Testis (tissue), 3 donors: ENCODE measurements around the gene FBXW5. TPM values are rescaled to one million over a fixed set of nuclear protein-coding genes. Genes with fewer than 3 reads are reported as not detected.

ENCODE experiments used
- DNase-seq: peaks from one replicate; pipeline ENCODE4 v3.0.0-alpha.2; 2019
- H3K27ac ChIP-seq, 2 donors: fragments of 200-600 bp; sonication (generic); one replicate each; pipeline ENCODE4 v1.5.1; 2019
- H3K27me3 ChIP-seq: fragments of 200-600 bp; sonication (generic); one replicate; pipeline ENCODE4 v1.5.1; 2019
- H3K36me3 ChIP-seq: fragments of 200-600 bp; sonication (generic); one replicate; pipeline ENCODE4 v1.5.1; 2017; ENCODE audit warnings: low read depth; ENCODE audit errors: missing control alignments
- H3K4me1 ChIP-seq: fragments of 200-600 bp; sonication (generic); one replicate; pipeline ENCODE4 v1.5.1; 2019
- H3K4me3 ChIP-seq, 2 donors: fragments of 200-600 bp; sonication (generic); one replicate each; pipeline ENCODE4 v1.5.1; 2017 to 2019
- H3K9me3 ChIP-seq: fragments of 200-600 bp; sonication (generic); one replicate; pipeline ENCODE4 v1.5.1; 2017
- CTCF ChIP-seq, 3 experiments: fragments of 450-650 bp in 2 of 3; fragments of 200-600 bp in 1 of 3; sonication (generic) in 1 of 3; IDR thresholded peaks; one replicate each; pipeline ENCODE4 v1.5.1; 2016 to 2019; ENCODE audit warnings: antibody characterized with exemption in 3 of 3, mild to moderate bottlenecking in 2 of 3, moderate library complexity in 1 of 3
- POLR2A ChIP-seq: fragments of 450-650 bp; IDR thresholded peaks from one replicate; pipeline ENCODE4 v1.6.1; 2017; ENCODE audit warnings: antibody characterized with exemption, mild to moderate bottlenecking, moderate library complexity
- WGBS, 2 donors: methylation state at CpG; one replicate each; pipeline ENCODE4 v1.1.5; 2018; 5-methylcytosine and 5-hydroxymethylcytosine counted together
- intact Hi-C: fragments of 100-400 bp; cut with DNase I; formaldehyde crosslinking; loops from one replicate; pipeline ENCODE4 v1.15.1; 2023; ENCODE audit warnings: low total_unique reads
- polyA plus RNA-seq: library from polyadenylated mRNA; stranded (reverse); fragments of 350-450 nt; fragmentation: Illumina TruSeq; extraction: RNeasy Lipid Tissue Mini Kit (QIAGEN cat#74804); gene quantifications from one replicate; pipeline ENCODE4 v1.2.3, GENCODE V29; 2014; ENCODE audit warnings: low read depth, low replicate concordance; ENCODE audit not compliant: insufficient read depth
- total RNA-seq, 2 donors: library from RNA; depleted of rRNA; stranded (reverse); fragments of >200 nt; gene quantifications; one replicate each; pipeline ENCODE4 v1.2.3, GENCODE V29; 2016

FBXW5 gene
- total and polyA plus RNA-seq, 3 donors from 2014 or later, result 452 to 749 (median 509) TPM

DNA sequence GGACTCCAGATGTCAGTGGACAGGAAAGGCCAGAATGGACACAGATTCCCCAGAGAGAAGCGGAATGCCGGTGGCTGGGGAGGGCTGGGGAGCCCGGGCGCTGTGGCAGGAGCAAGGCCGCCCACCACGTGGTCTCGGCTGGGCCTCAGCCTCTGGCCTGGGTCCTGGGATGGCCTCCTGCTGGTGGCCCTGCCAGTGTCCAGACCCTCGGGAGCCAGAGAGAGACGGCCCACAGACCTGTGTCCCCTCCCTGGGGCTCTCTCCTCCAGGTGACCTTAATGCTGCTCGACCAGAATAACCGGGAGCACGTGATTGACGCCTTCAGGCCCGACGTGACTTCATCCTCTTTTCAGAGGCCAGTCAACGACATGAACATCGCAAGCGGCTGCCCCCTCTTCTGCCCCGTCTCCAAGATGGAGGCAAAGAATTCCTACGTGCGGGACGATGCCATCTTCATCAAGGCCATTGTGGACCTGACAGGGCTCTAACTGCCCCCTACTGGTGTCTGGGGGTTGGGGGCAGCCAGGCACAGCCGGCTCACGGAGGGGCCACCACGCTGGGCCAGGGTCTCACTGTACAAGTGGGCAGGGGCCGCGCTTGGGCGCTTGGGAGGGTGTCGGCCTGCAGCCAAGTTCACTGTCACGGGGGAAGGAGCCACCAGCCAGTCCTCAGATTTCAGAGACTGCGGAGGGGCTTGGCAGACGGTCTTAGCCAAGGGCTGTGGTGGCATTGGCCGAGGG, 19.0 kb downstream of the FBXW5 start:
- no peak for DNase-seq
- WGBS, 2 donors, result 87 to 88% methylated on average over 13 to 33 of the region's 33 CpGs
- Histone ChIP-seq H3K9me3 (no peaks in the 10 kb centered on the region), H3K36me3 (no peaks in the 10 kb centered on the region), H3K4me3 (no peak overlapping the region), H3K27me3 (no peaks in the 10 kb centered on the region), H3K27ac (no peak overlapping the region), H3K4me1 (peaks cover 15% of the 10 kb centered on the region)
- intact Hi-C loops, result no loop called here
- no peak for TF ChIP-seq CTCF (IDR thresholded peaks at IDR 0.05)
- no peak for TF ChIP-seq POLR2A

GRCh38 chr9:136923881-136924280, 20.7 kb downstream of the FBXW5 start:
- Histone ChIP-seq H3K27ac (no peak overlapping the region), H3K36me3 (no peaks in the 10 kb centered on the region), H3K9me3 (no peaks in the 10 kb centered on the region), H3K27me3 (no peaks in the 10 kb centered on the region), H3K4me1 (peaks cover 15% of the 10 kb centered on the region), H3K4me3 (no peak overlapping the region)
- TF ChIP-seq POLR2A (no peak), CTCF (IDR thresholded peaks at IDR 0.05) (no peak)
- intact Hi-C loops, result no loop called here
- no peak for DNase-seq
- 94 to 95% methylated on average over 5 to 19 of the region's 19 CpGs for WGBS, 2 donors

DNA sequence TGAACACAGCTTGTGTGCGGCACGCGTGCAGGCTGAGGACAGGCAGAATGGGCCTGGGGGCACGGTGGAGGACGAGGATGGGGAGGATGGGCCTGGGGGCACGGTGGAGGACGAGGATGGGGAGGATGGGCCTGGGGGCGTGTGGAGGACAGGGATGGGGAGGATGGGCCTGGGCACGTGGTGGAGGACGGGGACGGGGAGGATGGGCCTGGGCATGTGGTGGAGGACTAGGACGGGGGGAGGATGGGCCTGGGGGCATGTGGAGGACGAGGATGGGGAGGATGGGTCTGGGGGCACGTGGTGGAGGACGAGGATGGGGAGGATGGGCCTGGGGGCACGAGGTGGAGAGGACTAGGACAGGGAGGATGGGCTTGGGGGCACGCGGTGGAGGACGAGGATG, 22.0 kb downstream of the FBXW5 start:
- H3K27ac ChIP-seq, result no peak overlapping the region
- TF ChIP-seq POLR2A (no peak), CTCF (IDR thresholded peaks at IDR 0.05) (no peak)
- H3K36me3 ChIP-seq, result no peaks in the 10 kb centered on the region
- no peaks in the 10 kb centered on the region for H3K9me3 ChIP-seq
- no peak for DNase-seq
- intact Hi-C loops, result no loop called here
- peaks cover 15% of the 10 kb centered on the region for H3K4me1 ChIP-seq
- no peak overlapping the region for H3K4me3 ChIP-seq
- WGBS, 2 donors, result 89 to 93% methylated on average over 17 to 19 of the region's 19 CpGs
- no peaks in the 10 kb centered on the region for H3K27me3 ChIP-seq

GRCh38 chr9:136921718-136922117, 22.8 kb downstream of the FBXW5 start:
- Histone ChIP-seq H3K36me3 (no peaks in the 10 kb centered on the region), H3K4me1 (peaks cover 15% of the 10 kb centered on the region), H3K4me3 (no peak overlapping the region), H3K9me3 (no peaks in the 10 kb centered on the region), H3K27me3 (no peaks in the 10 kb centered on the region), H3K27ac (no peak overlapping the region)
- intact Hi-C loops, result no loop called here
- WGBS, 2 donors, result 56 to 61% methylated on average over 10 of the region's 10 CpGs
- peak; percentile 44 for DNase-seq
- TF ChIP-seq CTCF (IDR thresholded peaks at IDR 0.05) (no peak), POLR2A (no peak)

DNA sequence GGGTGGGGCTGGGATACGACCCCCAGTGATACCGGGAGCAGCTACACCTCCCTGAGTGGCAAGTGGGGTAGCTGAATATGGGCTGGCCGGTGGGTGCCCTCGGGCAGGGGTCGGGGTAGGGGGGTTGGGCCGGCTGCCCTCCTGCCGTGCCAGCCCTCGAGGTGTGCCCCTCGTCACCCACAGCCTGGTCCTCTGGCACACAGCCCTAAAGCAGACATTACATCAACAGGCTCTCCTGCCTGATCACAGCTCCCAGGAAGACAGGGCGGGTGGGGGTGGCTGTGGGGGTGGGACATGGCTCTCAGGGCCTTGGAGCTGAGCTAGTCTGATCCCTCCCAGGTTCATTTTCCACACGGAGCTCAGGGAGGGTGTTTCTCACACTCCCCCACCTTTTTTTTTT, 23.2 kb downstream of the FBXW5 start:
- H3K27ac ChIP-seq, result no peak overlapping the region
- no peaks in the 10 kb centered on the region for H3K9me3 ChIP-seq

More for the DNA sequence above, 23.2 kb downstream of the FBXW5 start:
- 60 to 80% methylated on average over 1 to 11 of the region's 11 CpGs for WGBS, 2 donors
- H3K27me3 ChIP-seq, result no peaks in the 10 kb centered on the region
- H3K4me1 ChIP-seq, result peaks cover 15% of the 10 kb centered on the region
- TF ChIP-seq CTCF (IDR thresholded peaks at IDR 0.05) (no peak), POLR2A (no peak)
- DNase-seq, result no peak
- intact Hi-C loops, result no loop called here
- no peak overlapping the region for H3K4me3 ChIP-seq
- no peaks in the 10 kb centered on the region for H3K36me3 ChIP-seq
